Measurements from ENCODE around the gene KRTAP10-1. TPM values are rescaled to one million over a fixed set of nuclear protein-coding genes. Genes with fewer than 3 reads are reported as not detected.
"Not testable (repeated sequence)": the region's sequence is repeated elsewhere in the genome, so short reads cannot be mapped to it uniquely, and the experiment has no call there.

Gene KRTAP10-1
- total RNA-seq, 5 donors from 2014 or later (not counting 1 experiment from before 2014, with no cell fraction given): not detected

DNA sequence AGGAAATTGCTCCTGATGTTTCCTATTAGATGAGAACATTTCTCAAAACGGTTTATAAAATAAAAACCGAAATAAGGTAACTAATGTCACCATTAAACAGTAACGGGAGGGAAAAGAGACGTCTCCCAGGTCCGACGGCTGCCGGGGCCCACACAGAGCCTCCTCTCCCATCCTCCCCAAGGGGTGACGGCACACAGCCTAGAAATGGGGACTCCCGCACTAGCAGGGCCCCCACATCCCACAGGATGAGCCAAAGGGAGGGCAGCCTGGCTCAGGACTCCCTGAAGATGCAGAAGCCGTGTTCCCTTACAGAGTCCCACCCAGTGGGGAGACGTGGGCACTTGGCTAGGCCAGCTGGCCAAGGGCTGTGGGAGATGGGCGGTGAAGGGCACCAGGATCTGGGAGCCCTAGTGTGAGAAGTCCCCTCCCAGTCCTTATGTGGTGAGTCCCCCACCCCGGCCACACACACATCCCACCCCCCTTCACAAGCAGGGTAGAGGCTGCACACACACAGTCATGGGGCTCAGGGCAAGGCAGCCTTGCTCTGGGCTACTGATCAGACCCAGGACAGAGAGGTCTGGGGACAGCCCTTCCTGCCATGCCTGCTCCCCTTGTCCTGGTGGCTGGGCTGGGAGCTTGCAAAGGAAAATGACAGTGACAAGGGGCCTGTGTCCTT is 15.3 kb upstream of the KRTAP10-1 start:
- Mint-ChIP-seq H3K4me3 (no peak overlapping the region), H3K36me3 (peaks cover 11% of the 10 kb centered on the region), H3K27me3 (peaks cover 0 to 5% of the 10 kb centered on the region in 2 donors), H3K27ac (no peak overlapping the region), H3K9me3 (peaks cover 3 to 12% (median 7%) of the 10 kb centered on the region in 3 donors), H3K4me1 (peaks cover 1 to 5% (median 4%) of the 10 kb centered on the region in 3 donors)
- DNase-seq (peak in 1 of 35 experiments; percentile 3), ATAC-seq (replicated peaks in 1 of 4) (no peak)
- H3K9me3 ChIP-seq: no peaks in the 10 kb centered on the region
- H3K27me3 ChIP-seq (replicated peaks in 1 of 2; ENCODE audit: control insufficient read depth in 2 of 2, extremely low read depth in 1 of 2, insufficient read depth in 2 of 2, low read length in 1 of 2): peaks cover 2 to 7% of the 10 kb centered on the region in 2 experiments
- WGBS (ENCODE audit: insufficient coverage): 88% methylated on average over 5 of the region's 13 CpGs
- H3K27ac ChIP-seq (ENCODE audit: low read length): no peak overlapping the region
- POLR2A ChIA-PET: no interaction called here
- H3K36me3 ChIP-seq (ENCODE audit: control insufficient read depth in 2 of 2, extremely low read depth in 1 of 2, insufficient read depth in 1 of 2, low read length in 1 of 2): no peaks in the 10 kb centered on the region
- CTCF ChIA-PET: no interaction called here
- no peaks in the 10 kb centered on the region for H3K4me1 ChIP-seq (ENCODE audit: control insufficient read depth in 1 of 2, extremely low read depth in 1 of 2, insufficient read depth in 2 of 2, low read length in 2 of 2)
- H3K4me3 ChIP-seq (ENCODE audit: control insufficient read depth in 1 of 2, extremely low read depth in 1 of 2, low read length in 1 of 2): no peak overlapping the region

DNA sequence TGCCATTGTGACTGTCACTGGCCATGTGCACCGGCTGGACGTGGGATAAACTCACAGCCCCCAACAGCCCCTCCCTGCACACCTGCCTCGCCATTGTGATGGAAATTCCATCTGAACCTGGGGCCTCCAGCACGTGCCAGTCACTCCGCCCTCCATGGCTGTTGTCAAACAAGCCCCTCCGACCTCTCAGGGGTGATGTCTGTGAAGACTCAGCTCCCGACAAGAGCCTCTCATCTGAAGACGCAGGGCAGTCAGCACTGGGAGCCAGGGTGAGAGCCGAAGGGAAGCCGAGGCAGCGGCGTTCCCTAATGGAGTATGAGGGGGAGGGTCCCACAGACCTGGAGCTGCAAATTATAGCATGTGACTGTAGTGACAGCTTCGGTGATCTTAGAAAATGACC is 12.7 kb upstream of the KRTAP10-1 start:
- no peak overlapping the region for H3K4me3 Mint-ChIP-seq

DNA sequence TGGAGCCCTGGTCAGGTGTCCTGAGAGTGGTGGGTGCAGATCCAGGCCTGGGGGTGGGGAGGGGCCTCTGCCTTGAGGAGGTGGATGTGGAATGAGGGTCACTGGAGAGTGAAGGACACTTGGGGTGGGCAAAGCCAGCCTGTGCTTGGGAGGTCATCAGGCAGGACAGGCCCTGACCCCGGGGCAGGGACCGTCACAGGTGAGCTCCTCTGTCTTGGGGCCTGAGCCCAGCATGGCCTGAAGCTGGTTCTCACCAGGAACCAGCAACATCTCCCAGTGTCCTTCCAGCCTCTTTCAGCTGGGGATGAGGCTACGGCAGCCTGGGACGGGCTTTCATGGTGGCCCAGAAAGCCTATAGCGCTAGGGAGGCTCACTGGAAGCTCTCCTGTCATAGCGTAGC is 12.1 kb upstream of the KRTAP10-1 start:
- Mint-ChIP-seq H3K4me3 (no peak overlapping the region), H3K27ac (no peak overlapping the region), H3K4me1 (peaks cover 22 to 28% (median 25%) of the 10 kb centered on the region in 3 donors), H3K27me3 (peaks cover 0 to 4% of the 10 kb centered on the region in 2 donors), H3K9me3 (peaks cover 6 to 16% (median 7%) of the 10 kb centered on the region in 3 donors), H3K36me3 (peaks cover 17% of the 10 kb centered on the region)
- Histone ChIP-seq H3K4me1 (ENCODE audit: control insufficient read depth in 1 of 2, extremely low read depth in 1 of 2, insufficient read depth in 2 of 2, low read length in 2 of 2) (peaks cover 2 to 15% of the 10 kb centered on the region in 2 experiments), H3K36me3 (ENCODE audit: control insufficient read depth in 2 of 2, extremely low read depth in 1 of 2, insufficient read depth in 1 of 2, low read length in 1 of 2) (no peaks in the 10 kb centered on the region), H3K4me3 (ENCODE audit: control insufficient read depth in 1 of 2, extremely low read depth in 1 of 2, low read length in 1 of 2) (no peak overlapping the region), H3K9me3 (no peaks in the 10 kb centered on the region), H3K27me3 (replicated peaks in 1 of 2; ENCODE audit: control insufficient read depth in 2 of 2, extremely low read depth in 1 of 2, insufficient read depth in 2 of 2, low read length in 1 of 2) (no peaks in the 10 kb centered on the region), H3K27ac (ENCODE audit: low read length) (no peak overlapping the region)
- DNase-seq (no peak), ATAC-seq (replicated peaks in 1 of 4) (no peak)
- WGBS (ENCODE audit: insufficient coverage): 96% methylated on average over 6 of the region's 6 CpGs
- CTCF ChIA-PET: no interaction called here
- POLR2A ChIA-PET: no interaction called here

More for the DNA sequence above, 12.7 kb upstream of the KRTAP10-1 start:
- ATAC-seq (replicated peaks in 1 of 4) (no peak), DNase-seq (no peak)
- Mint-ChIP-seq H3K4me1 (peaks cover 19 to 23% (median 20%) of the 10 kb centered on the region in 3 donors), H3K9me3 (peaks cover 2 to 11% (median 3%) of the 10 kb centered on the region in 3 donors), H3K36me3 (peaks cover 12% of the 10 kb centered on the region), H3K27ac (no peak overlapping the region), H3K27me3 (peaks cover 0 to 5% of the 10 kb centered on the region in 2 donors)
- 84% methylated on average over 13 of the region's 13 CpGs for WGBS (ENCODE audit: insufficient coverage)
- POLR2A ChIA-PET: no interaction called here
- Histone ChIP-seq H3K27me3 (replicated peaks in 1 of 2; ENCODE audit: control insufficient read depth in 2 of 2, extremely low read depth in 1 of 2, insufficient read depth in 2 of 2, low read length in 1 of 2) (peaks cover 2 to 4% of the 10 kb centered on the region in 2 experiments), H3K27ac (ENCODE audit: low read length) (no peak overlapping the region), H3K4me1 (ENCODE audit: control insufficient read depth in 1 of 2, extremely low read depth in 1 of 2, insufficient read depth in 2 of 2, low read length in 2 of 2) (peaks cover 0 to 10% of the 10 kb centered on the region in 2 experiments), H3K4me3 (ENCODE audit: control insufficient read depth in 1 of 2, extremely low read depth in 1 of 2, low read length in 1 of 2) (no peak overlapping the region), H3K9me3 (no peaks in the 10 kb centered on the region), H3K36me3 (ENCODE audit: control insufficient read depth in 2 of 2, extremely low read depth in 1 of 2, insufficient read depth in 1 of 2, low read length in 1 of 2) (no peaks in the 10 kb centered on the region)
- CTCF ChIA-PET: no interaction called here

DNA sequence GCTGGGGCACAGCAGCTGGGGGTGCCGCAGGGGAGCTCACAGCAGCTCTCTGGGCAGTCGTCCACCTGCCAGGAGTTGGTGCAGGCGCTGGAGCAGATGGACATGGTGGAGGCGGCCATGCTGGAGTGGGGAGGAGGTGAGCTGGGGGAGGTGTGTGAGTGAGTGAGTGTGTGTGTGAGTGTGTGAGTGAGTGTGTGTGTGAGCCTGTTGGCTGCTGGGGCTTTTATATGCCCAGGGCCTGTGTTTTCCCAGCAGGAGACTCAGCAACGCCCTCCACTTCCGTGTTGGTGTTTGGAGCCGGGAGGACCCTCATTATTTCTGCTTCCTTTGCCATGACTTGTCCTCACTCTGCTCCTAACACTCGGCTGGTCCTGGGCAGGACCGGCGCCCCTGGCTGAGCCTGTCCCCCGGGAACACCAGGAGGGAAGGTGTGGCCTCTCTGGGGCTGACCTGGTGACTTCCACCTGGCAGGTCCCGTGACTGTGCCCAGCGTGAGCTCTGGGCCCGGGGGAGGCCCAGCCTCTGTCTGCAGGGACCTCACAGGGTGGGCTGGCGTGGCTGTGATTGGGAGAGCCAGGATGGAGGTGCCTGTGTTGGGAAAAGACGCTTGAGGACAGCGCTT is 11.5 kb upstream of the KRTAP10-1 start, which contains the start of gene KRTAP10-2:
KRTAP10-2 (minus strand) TSS at position 166 of the 622 bp plus-strand sequence; CDS start at position 119, 47 bp downstream.
- no peak within 1 kb of the TSS for H3K4me3 ChIP-seq (ENCODE audit: control insufficient read depth in 1 of 2, extremely low read depth in 1 of 2, low read length in 1 of 2)
- peaks cover 29 to 35% (median 31%) of the 10 kb centered on the region in 3 donors for H3K4me1 Mint-ChIP-seq
- POLR2A ChIA-PET: no interaction called here
- peaks cover 0 to 2% of the 10 kb centered on the region in 2 donors for H3K27me3 Mint-ChIP-seq
- H3K36me3 Mint-ChIP-seq: peaks cover 24% of the 10 kb centered on the region
- ATAC-seq (replicated peaks in 1 of 4) (no peak), DNase-seq (peak in 1 of 35 experiments; percentile 9)
- no peaks in the 10 kb centered on the region for H3K36me3 ChIP-seq (ENCODE audit: control insufficient read depth in 2 of 2, extremely low read depth in 1 of 2, insufficient read depth in 1 of 2, low read length in 1 of 2)
- H3K27ac Mint-ChIP-seq: no peak within 1 kb of the TSS
- peaks cover 2% of the 10 kb centered on the region for H3K9me3 ChIP-seq
- CTCF ChIA-PET: no interaction called here
- peaks cover 2 to 15% of the 10 kb centered on the region in 2 experiments for H3K4me1 ChIP-seq (ENCODE audit: control insufficient read depth in 1 of 2, extremely low read depth in 1 of 2, insufficient read depth in 2 of 2, low read length in 2 of 2)
- no peak within 1 kb of the TSS for H3K4me3 Mint-ChIP-seq
- H3K27me3 ChIP-seq (replicated peaks in 1 of 2; ENCODE audit: control insufficient read depth in 2 of 2, extremely low read depth in 1 of 2, insufficient read depth in 2 of 2, low read length in 1 of 2): no peaks in the 10 kb centered on the region
- no peak within 1 kb of the TSS for H3K27ac ChIP-seq (ENCODE audit: low read length)
- peaks cover 12 to 23% (median 13%) of the 10 kb centered on the region in 3 donors for H3K9me3 Mint-ChIP-seq
- WGBS (ENCODE audit: insufficient coverage): 87% methylated on average over 13 of the region's 17 CpGs

DNA sequence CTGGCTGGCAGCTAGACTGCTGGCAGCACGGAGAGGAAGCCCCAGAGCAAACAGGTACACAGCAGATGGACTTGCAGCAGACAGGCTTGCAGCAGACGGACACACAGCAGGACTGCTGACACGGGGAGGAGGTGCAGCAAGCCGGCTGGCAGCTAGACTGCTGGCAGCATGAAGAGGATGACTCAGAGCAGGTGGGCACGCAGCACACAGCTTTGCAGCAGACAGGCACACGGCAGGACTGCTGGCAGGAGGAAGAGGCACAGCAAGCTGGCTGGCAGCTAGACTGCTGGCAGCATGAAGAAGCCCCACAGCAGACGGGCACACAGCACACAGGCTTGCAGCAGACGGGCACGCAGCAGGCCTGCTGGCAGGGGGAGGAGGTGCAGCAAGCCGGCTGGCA is 10.8 kb upstream of the KRTAP10-1 start:
- H3K4me3 Mint-ChIP-seq: no peak overlapping the region
- H3K27me3 ChIP-seq (replicated peaks in 1 of 2; ENCODE audit: control insufficient read depth in 2 of 2, extremely low read depth in 1 of 2, insufficient read depth in 2 of 2, low read length in 1 of 2): no peaks in the 10 kb centered on the region
- ChIA-PET POLR2A (no interaction called here), CTCF (no interaction called here)
- H3K4me1 ChIP-seq (ENCODE audit: control insufficient read depth in 1 of 2, extremely low read depth in 1 of 2, insufficient read depth in 2 of 2, low read length in 2 of 2): peaks cover 2 to 15% of the 10 kb centered on the region in 2 experiments
- no peak overlapping the region for H3K27ac ChIP-seq (ENCODE audit: low read length)
- peaks cover 24% of the 10 kb centered on the region for H3K36me3 Mint-ChIP-seq
- H3K36me3 ChIP-seq (ENCODE audit: control insufficient read depth in 2 of 2, extremely low read depth in 1 of 2, insufficient read depth in 1 of 2, low read length in 1 of 2): no peaks in the 10 kb centered on the region
- H3K9me3 ChIP-seq: peaks cover 2% of the 10 kb centered on the region
- no peak for ATAC-seq (replicated peaks in 1 of 4)
- H3K4me1 Mint-ChIP-seq: peaks cover 29 to 35% (median 31%) of the 10 kb centered on the region in 3 donors
- H3K9me3 Mint-ChIP-seq: peaks cover 13 to 23% (median 13%) of the 10 kb centered on the region in 3 donors
- H3K27me3 Mint-ChIP-seq: peaks cover 0 to under 1% of the 10 kb centered on the region in 2 donors
- H3K4me3 ChIP-seq (ENCODE audit: control insufficient read depth in 1 of 2, extremely low read depth in 1 of 2, low read length in 1 of 2): no peak overlapping the region
- peak in 2 of 35 experiments; percentile 2 to 7 for DNase-seq
- 83% methylated on average over 9 of the region's 10 CpGs for WGBS (ENCODE audit: insufficient coverage)
- no peak overlapping the region for H3K27ac Mint-ChIP-seq

DNA sequence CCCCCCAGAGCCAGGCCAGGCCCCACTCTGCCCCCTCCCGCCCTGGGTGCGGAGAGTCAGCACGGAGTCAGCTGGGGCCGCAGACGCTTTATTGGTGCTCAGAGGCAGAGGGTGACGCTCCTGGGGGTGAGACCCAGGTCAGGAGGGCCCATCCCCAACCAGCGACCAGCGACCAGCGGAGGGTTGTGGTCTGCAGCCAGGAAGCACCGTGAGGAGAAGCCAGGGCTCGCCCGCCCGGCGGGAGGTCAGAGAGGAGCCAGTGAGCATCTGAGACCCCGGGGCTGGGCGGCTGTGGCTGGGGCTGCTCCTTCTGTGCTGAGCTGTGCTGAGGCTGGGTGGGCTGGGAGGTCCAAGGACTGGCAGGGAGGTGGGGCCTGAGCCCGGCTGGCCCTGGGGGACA is 10.3 kb upstream of the KRTAP10-1 start:
- CTCF ChIA-PET; ATAC-seq (replicated peaks in 1 of 4); H3K4me3 Mint-ChIP-seq; H3K27ac ChIP-seq (ENCODE audit: low read length); POLR2A ChIA-PET; H3K27ac Mint-ChIP-seq; H3K36me3 ChIP-seq (ENCODE audit: control insufficient read depth in 2 of 2, extremely low read depth in 1 of 2, insufficient read depth in 1 of 2, low read length in 1 of 2); H3K9me3 ChIP-seq; H3K27me3 Mint-ChIP-seq; H3K27me3 ChIP-seq (replicated peaks in 1 of 2; ENCODE audit: control insufficient read depth in 2 of 2, extremely low read depth in 1 of 2, insufficient read depth in 2 of 2, low read length in 1 of 2); H3K4me3 ChIP-seq (ENCODE audit: control insufficient read depth in 1 of 2, extremely low read depth in 1 of 2, low read length in 1 of 2): not testable (repeated sequence)
- peaks cover 28% of the 10 kb centered on the region for H3K36me3 Mint-ChIP-seq
- 65% methylated on average over 3 of the region's 17 CpGs for WGBS (ENCODE audit: insufficient coverage)
- DNase-seq: peak in 3 of 35 experiments; percentile 3 to 20 (median 4)
- H3K4me1 ChIP-seq (ENCODE audit: control insufficient read depth in 1 of 2, extremely low read depth in 1 of 2, insufficient read depth in 2 of 2, low read length in 2 of 2): peaks cover 2 to 15% of the 10 kb centered on the region in 2 experiments
- H3K9me3 Mint-ChIP-seq: peaks cover 13 to 28% (median 17%) of the 10 kb centered on the region in 3 donors
- peaks cover 29 to 35% (median 31%) of the 10 kb centered on the region in 3 donors for H3K4me1 Mint-ChIP-seq
